Tibial nerve (tissue), 3 donors: Measurements from ENCODE around the gene KCTD12.

Source experiments
- CTCF ChIP-seq, 5 experiments: fragments of 200-600 bp in 3 of 5; fragments of 450-650 bp in 2 of 5; sonication (generic) in 3 of 5; IDR thresholded peaks; one replicate each; pipeline ENCODE4 v1.5.1; 2016 to 2019; ENCODE audit warnings: antibody characterized with exemption in 5 of 5, mild to moderate bottlenecking in 3 of 5, moderate library complexity in 2 of 5
- POLR2A ChIP-seq, 2 donors: fragments of 450-650 bp; IDR thresholded peaks; one replicate each; pipeline ENCODE4 v1.6.1; 2017; ENCODE audit warnings: antibody characterized with exemption in 2 of 2, mild to moderate bottlenecking in 2 of 2, moderate library complexity in 2 of 2

DNA sequence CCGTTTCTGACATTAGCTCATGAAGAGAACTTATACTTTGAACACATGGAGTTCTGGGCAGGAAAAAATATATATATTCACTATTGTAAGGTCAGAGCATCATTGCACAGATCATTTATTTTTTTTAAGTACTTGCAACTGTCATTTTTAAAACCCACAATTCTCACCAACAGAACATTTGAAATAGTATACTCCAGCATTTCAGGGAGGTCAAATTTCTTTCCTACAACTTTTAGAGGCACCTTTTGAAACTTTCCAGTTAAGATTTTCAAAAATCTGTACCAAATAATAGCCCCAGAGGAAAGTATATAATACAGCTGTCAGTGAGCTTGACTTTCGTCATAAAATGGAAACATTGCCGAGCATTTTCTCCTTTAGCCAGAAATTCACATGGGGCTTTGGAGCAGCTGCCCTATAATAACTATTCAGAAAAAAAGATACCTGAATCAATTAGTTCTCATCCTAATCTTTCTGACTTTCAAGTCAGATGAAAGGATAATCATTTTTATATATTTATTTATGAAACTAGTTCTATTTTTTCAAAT lies 10.9 kb downstream of the KCTD12 start:
- no peak for TF ChIP-seq CTCF (IDR thresholded peaks at IDR 0.05)
- no peak for TF ChIP-seq POLR2A (IDR thresholded peaks at IDR 0.05)
